Fibroblast of the aortic adventitia (primary cell): ENCODE measurements around the gene NUDT15. TPM values are rescaled to one million over a fixed set of nuclear protein-coding genes. Genes with fewer than 3 reads are reported as not detected.

Experiments used
- DNase-seq: peaks from one replicate; pipeline ENCODE4 v3.0.0-alpha.2; 2010; ENCODE audit warnings: low read depth
- H3K4me3 ChIP-seq: 2 replicates; pipeline ENCODE4 v1.5.1; 2011; ENCODE audit warnings: low read depth, mild to moderate bottlenecking, control low read depth, low read length, moderate library complexity
- CTCF ChIP-seq: IDR thresholded peaks from 2 replicates; pipeline ENCODE4 v1.5.1; 2011; ENCODE audit warnings: mild to moderate bottlenecking, low read length, control low read depth, inconsistent platforms; ENCODE audit not compliant: insufficient read depth
- total RNA-seq: library from RNA; depleted of rRNA; stranded (reverse); fragments of >200 nt; gene quantifications from 2 replicates; pipeline ENCODE4 v1.2.3, GENCODE V29; 2012; ENCODE audit warnings: low replicate concordance

The NUDT15 gene
- 14.1 and 23.1 TPM in 2 replicates for total RNA-seq

GRCh38 chr13:48037346-48038173 lies at the start of gene NUDT15:
TSS of gene NUDT15 (plus strand) at chr13:48037726. CDS start at chr13:48037747, 21 bp downstream.
- H3K4me3 ChIP-seq, result peak within 1 kb of the TSS; percentile 88
- TF ChIP-seq CTCF, result peak; percentile 98
- DNase-seq, result peak; percentile 96

- no peak for DNase-seq
- H3K4me3 ChIP-seq, result no peak overlapping the region
- TF ChIP-seq CTCF, result no peak
Measured at GRCh38 chr13:47990427-47990826, 47.1 kb upstream of the NUDT15 start.

GRCh38 chr13:47990920-47991466 lies 46.5 kb upstream of the NUDT15 start:
- H3K4me3 ChIP-seq, result no peak overlapping the region
- TF ChIP-seq CTCF, result no peak
- no peak for DNase-seq

- DNase-seq, result no peak
- TF ChIP-seq CTCF, result no peak
- H3K4me3 ChIP-seq, result no peak overlapping the region
Measured at GRCh38 chr13:47991859-47992258, 45.7 kb upstream of the NUDT15 start.

- no peak overlapping the region for H3K4me3 ChIP-seq
- DNase-seq, result no peak
- no peak for TF ChIP-seq CTCF
Measured at GRCh38 chr13:47997384-47997783, 40.1 kb upstream of the NUDT15 start.

GRCh38 chr13:47999973-48000372 lies 37.6 kb upstream of the NUDT15 start:
- H3K4me3 ChIP-seq, result peak overlapping the region; percentile 98
- no peak for DNase-seq
- no peak for TF ChIP-seq CTCF
